NB4 (cell line): ENCODE results near the gene AMFR.

ENCODE experiments used
- DNase-seq: peaks from one replicate; pipeline ENCODE4 v3.0.0; 2010; ENCODE audit warnings: low read depth
- H3K4me3 ChIP-seq: one replicate; pipeline ENCODE4 v1.5.1; 2011; ENCODE audit warnings: mild to moderate bottlenecking, low read depth, low read length, moderate library complexity
- CTCF ChIP-seq: IDR thresholded peaks from one replicate; pipeline ENCODE4 v1.5.1; 2012; ENCODE audit warnings: low read depth, low read length
- MAX ChIP-seq: IDR thresholded peaks from 2 replicates; pipeline ENCODE4 v1.6.1; 2011; ENCODE audit warnings: low read depth, low read length
- MYC ChIP-seq: IDR thresholded peaks from 2 replicates; pipeline ENCODE4 v1.6.1; 2011; ENCODE audit warnings: low read depth, low read length
- POLR2A ChIP-seq: IDR thresholded peaks from 2 replicates; pipeline ENCODE4 v1.6.1; 2011; ENCODE audit warnings: mild to moderate bottlenecking; ENCODE audit not compliant: insufficient read length; ENCODE audit errors: extremely low read depth

Gene AMFR

GRCh38 chr16:56350491-56351405 lies 74.6 kb downstream of the AMFR start:
- TF ChIP-seq MYC (no peak), POLR2A (no peak), CTCF (no peak), MAX (no peak)
- DNase-seq: no peak
- H3K4me3 ChIP-seq: no peak overlapping the region

GRCh38 chr16:56349711-56350161 lies 75.6 kb downstream of the AMFR start:
- DNase-seq: no peak
- no peak overlapping the region for H3K4me3 ChIP-seq
- TF ChIP-seq CTCF (no peak), MYC (no peak), POLR2A (no peak), MAX (no peak)

- no peak for DNase-seq
- TF ChIP-seq POLR2A (no peak), CTCF (no peak), MAX (no peak), MYC (no peak)
- no peak overlapping the region for H3K4me3 ChIP-seq
These were observed 76.3 kb downstream of the AMFR start for GRCh38 chr16:56349086-56349415.

- no peak for DNase-seq
- no peak overlapping the region for H3K4me3 ChIP-seq
- TF ChIP-seq CTCF (no peak), MYC (no peak), MAX (no peak), POLR2A (no peak)
These were observed 76.9 kb downstream of the AMFR start for GRCh38 chr16:56348168-56349085.

GRCh38 chr16:56347670-56348069 lies 77.7 kb downstream of the AMFR start:
- no peak overlapping the region for H3K4me3 ChIP-seq
- DNase-seq: no peak
- TF ChIP-seq POLR2A (no peak), MYC (no peak), CTCF (no peak), MAX (no peak)
